C4-2B (cell line): ENCODE measurements around the gene NCBP2L.

ENCODE experiments used
- CTCF ChIP-seq: fragments of 450-650 bp; conservative IDR thresholded peaks from 2 replicates; pipeline ENCODE4 v1.5.1; 2017; ENCODE audit warnings: mild to moderate bottlenecking
- ZFX ChIP-seq: fragments of 450-650 bp; IDR thresholded peaks from 2 replicates; pipeline ENCODE4 v1.6.1; 2017

- no peak for TF ChIP-seq CTCF
- TF ChIP-seq ZFX: no peak
Measured at GRCh38 chrX:107827030-107827831, 49.7 kb downstream of the NCBP2L start.
